PC-3 (cell line): ENCODE data around the gene PLCB4.

Experiments
- CTCF ChIP-seq: fragments of 300-600 bp; sonication (generic); conservative IDR thresholded peaks from 2 replicates; pipeline ENCODE4 v1.5.1; 2017; ENCODE audit warnings: antibody characterized with exemption, low read depth, mild to moderate bottlenecking, low read length
- EZH2 ChIP-seq: fragments of 300-600 bp; sonication (generic); IDR thresholded peaks from one replicate; pipeline ENCODE4 v1.6.1; 2017; ENCODE audit warnings: antibody characterized with exemption, mild to moderate bottlenecking, low read length; ENCODE audit not compliant: unreplicated experiment

GRCh38 chr20:9150679-9151078, 81.8 kb downstream of the PLCB4 start:
- TF ChIP-seq CTCF: no peak
- TF ChIP-seq EZH2: no peak
